Sigmoid colon (tissue), 7 donors: Measurements from ENCODE around the gene MALSU1. TPM values are rescaled to one million over a fixed set of nuclear protein-coding genes. Genes with fewer than 3 reads are reported as not detected.
A peak's percentile ranks its signal among the peaks of the same experiment; 100 is the strongest.

Experiments used
- DNase-seq: peaks from one replicate; pipeline ENCODE4 v3.0.0-alpha.2; 2019
- H3K27ac ChIP-seq, 4 donors: fragments of 200-600 bp; sonication (generic); one replicate each; pipeline ENCODE4 v1.5.1; 2016 to 2019; ENCODE audit warnings: mild to moderate bottlenecking in 1 of 4
- H3K27me3 ChIP-seq, 3 donors: fragments of 200-600 bp; sonication (generic); one replicate each; pipeline ENCODE4 v1.5.1; 2019; ENCODE audit warnings: mild to moderate bottlenecking in 1 of 3
- H3K36me3 ChIP-seq, 4 donors: fragments of 200-600 bp; sonication (generic); one replicate each; pipeline ENCODE4 v1.5.1; 2016 to 2019
- H3K4me1 ChIP-seq, 4 donors: fragments of 200-600 bp; sonication (generic); one replicate each; pipeline ENCODE4 v1.5.1; 2017 to 2019
- H3K4me3 ChIP-seq, 4 donors: fragments of 200-600 bp; sonication (generic); one replicate each; pipeline ENCODE4 v1.5.1; 2017 to 2019; ENCODE audit warnings: mild to moderate bottlenecking in 2 of 4, moderate library complexity in 1 of 4
- H3K9me3 ChIP-seq, 4 donors: fragments of 200-600 bp in 3 of 4; sonication (generic) in 3 of 4; one replicate each; pipeline versions ENCODE4 v1.5.1 to v1.6.1; 2013 to 2019
- EP300 ChIP-seq, 4 donors: sonication (generic); formaldehyde crosslinking; IDR thresholded peaks; one replicate each; pipeline ENCODE4 v1.6.1; 2017; ENCODE audit warnings: antibody characterized with exemption in 4 of 4
- POLR2A ChIP-seq, 2 donors: fragments of 450-650 bp; IDR thresholded peaks; one replicate each; pipeline ENCODE4 v1.6.1; 2016; ENCODE audit warnings: antibody characterized with exemption in 2 of 2, mild to moderate bottlenecking in 2 of 2, moderate library complexity in 2 of 2
- POLR2AphosphoS5 ChIP-seq, 4 donors: sonication (generic); formaldehyde crosslinking; IDR thresholded peaks; one replicate each; pipeline ENCODE4 v1.6.1; 2017; ENCODE audit warnings: antibody characterized with exemption in 4 of 4
- WGBS, 2 donors: extraction: QIAGEN DNeasy Blood & Tissue Kit; methylation state at CpG; one replicate each; pipeline ENCODE4 v1.1.7; 2013; 5-methylcytosine and 5-hydroxymethylcytosine counted together
- intact Hi-C: fragments of 100-400 bp; cut with DNase I; formaldehyde crosslinking; loops from one replicate; pipeline ENCODE4 v1.15.1; 2023
- polyA plus RNA-seq, 3 donors: library from polyadenylated mRNA; stranded (reverse); fragments of 200-250 nt; gene quantifications; one replicate each; pipeline ENCODE4 v1.2.3, GENCODE V29; 2013
- total RNA-seq, 4 donors: library from RNA; depleted of rRNA; stranded (reverse); fragments of >200 nt; gene quantifications; one replicate each; pipeline ENCODE4 v1.1.0, GENCODE V29; 2016
- TF ChIP-seq, protein P1 (sequence below), 4 experiments: fragments of 450-650 bp in 3 of 4; fragments of 200-600 bp in 1 of 4; IDR thresholded peaks; one replicate each; pipeline ENCODE4 v1.5.1; 2016 to 2019; ENCODE audit warnings: antibody characterized with exemption in 4 of 4, mild to moderate bottlenecking in 3 of 4, moderate library complexity in 2 of 4
- donor health status: healthy with polysubstance abuse.
- donor health status: Bipolar disorder and iron deficiency.
- donor health status: healthy.

MALSU1 gene
- total and polyA plus RNA-seq, 7 donors = 32.4 to 94.0 (median 47.4) TPM

GRCh38 chr7:23343806-23344475 is 44.8 kb downstream of the MALSU1 start:
- WGBS, 2 donors = 94 to 95% methylated on average over 9 of the region's 9 CpGs
- DNase-seq = no peak
- Histone ChIP-seq H3K4me3 (no peak overlapping the region), H3K27me3 (no peaks in the 10 kb centered on the region), H3K27ac (no peak overlapping the region), H3K9me3 (no peaks in the 10 kb centered on the region), H3K36me3 (no peaks in the 10 kb centered on the region), H3K4me1 (no peaks in the 10 kb centered on the region)
- no peak for TF ChIP-seq POLR2AphosphoS5 (IDR thresholded peaks at IDR 0.05)
- no peak for TF ChIP-seq EP300 (IDR thresholded peaks at IDR 0.05)
- no peak for TF ChIP-seq POLR2A (IDR thresholded peaks at IDR 0.05)
- TF ChIP-seq, protein P1, sequence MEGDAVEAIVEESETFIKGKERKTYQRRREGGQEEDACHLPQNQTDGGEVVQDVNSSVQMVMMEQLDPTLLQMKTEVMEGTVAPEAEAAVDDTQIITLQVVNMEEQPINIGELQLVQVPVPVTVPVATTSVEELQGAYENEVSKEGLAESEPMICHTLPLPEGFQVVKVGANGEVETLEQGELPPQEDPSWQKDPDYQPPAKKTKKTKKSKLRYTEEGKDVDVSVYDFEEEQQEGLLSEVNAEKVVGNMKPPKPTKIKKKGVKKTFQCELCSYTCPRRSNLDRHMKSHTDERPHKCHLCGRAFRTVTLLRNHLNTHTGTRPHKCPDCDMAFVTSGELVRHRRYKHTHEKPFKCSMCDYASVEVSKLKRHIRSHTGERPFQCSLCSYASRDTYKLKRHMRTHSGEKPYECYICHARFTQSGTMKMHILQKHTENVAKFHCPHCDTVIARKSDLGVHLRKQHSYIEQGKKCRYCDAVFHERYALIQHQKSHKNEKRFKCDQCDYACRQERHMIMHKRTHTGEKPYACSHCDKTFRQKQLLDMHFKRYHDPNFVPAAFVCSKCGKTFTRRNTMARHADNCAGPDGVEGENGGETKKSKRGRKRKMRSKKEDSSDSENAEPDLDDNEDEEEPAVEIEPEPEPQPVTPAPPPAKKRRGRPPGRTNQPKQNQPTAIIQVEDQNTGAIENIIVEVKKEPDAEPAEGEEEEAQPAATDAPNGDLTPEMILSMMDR (IDR thresholded peaks at IDR 0.05) = no peak
- intact Hi-C loops = no loop called here

- H3K4me1 ChIP-seq = no peaks in the 10 kb centered on the region
- H3K27me3 ChIP-seq = no peaks in the 10 kb centered on the region
- no peaks in the 10 kb centered on the region for H3K36me3 ChIP-seq
- no peak overlapping the region for H3K4me3 ChIP-seq
- WGBS, 2 donors = 20 to 55% methylated on average over 6 of the region's 6 CpGs
- intact Hi-C loops = no loop called here
- H3K9me3 ChIP-seq = no peaks in the 10 kb centered on the region
- no peak for DNase-seq
- no peak overlapping the region for H3K27ac ChIP-seq
- TF ChIP-seq POLR2AphosphoS5 (IDR thresholded peaks at IDR 0.05) (no peak), POLR2A (IDR thresholded peaks at IDR 0.05) (no peak), EP300 (IDR thresholded peaks at IDR 0.05) (no peak)
- TF ChIP-seq, protein P1 (IDR thresholded peaks at IDR 0.05) = no peak
These were observed 46.5 kb downstream of the MALSU1 start for GRCh38 chr7:23345601-23346000.

DNA sequence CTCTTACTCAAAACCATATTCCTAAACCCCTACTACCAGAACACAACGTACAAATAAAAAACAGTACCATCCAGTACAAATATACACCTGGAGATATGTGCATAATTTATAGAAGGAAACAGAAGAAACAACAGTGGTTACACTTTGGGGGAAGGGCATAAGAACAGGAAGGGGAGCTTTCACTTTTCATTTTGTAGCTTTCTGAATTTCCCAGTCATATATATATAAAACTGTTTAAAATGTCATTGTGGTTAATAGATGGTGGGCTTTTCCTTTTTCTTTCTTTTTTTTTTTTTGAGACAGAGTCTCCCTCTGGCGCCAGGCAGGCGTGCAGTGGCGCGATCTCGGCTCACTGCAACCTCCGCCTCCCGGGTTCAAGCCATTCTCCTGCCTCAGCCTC is 47.2 kb downstream of the MALSU1 start:
- DNase-seq = no peak
- Histone ChIP-seq H3K27me3 (no peaks in the 10 kb centered on the region), H3K4me3 (peak overlapping the region in 1 of 4 donors; percentile 10), H3K9me3 (no peaks in the 10 kb centered on the region), H3K27ac (no peak overlapping the region), H3K36me3 (no peaks in the 10 kb centered on the region), H3K4me1 (no peaks in the 10 kb centered on the region)
- WGBS, 2 donors = 45 to 75% methylated on average over 8 of the region's 8 CpGs
- TF ChIP-seq POLR2AphosphoS5 (IDR thresholded peaks at IDR 0.05) (no peak), EP300 (IDR thresholded peaks at IDR 0.05) (no peak), POLR2A (IDR thresholded peaks at IDR 0.05) (no peak)
- TF ChIP-seq, protein P1 (IDR thresholded peaks at IDR 0.05) = no peak
- intact Hi-C loops = no loop called here

DNA sequence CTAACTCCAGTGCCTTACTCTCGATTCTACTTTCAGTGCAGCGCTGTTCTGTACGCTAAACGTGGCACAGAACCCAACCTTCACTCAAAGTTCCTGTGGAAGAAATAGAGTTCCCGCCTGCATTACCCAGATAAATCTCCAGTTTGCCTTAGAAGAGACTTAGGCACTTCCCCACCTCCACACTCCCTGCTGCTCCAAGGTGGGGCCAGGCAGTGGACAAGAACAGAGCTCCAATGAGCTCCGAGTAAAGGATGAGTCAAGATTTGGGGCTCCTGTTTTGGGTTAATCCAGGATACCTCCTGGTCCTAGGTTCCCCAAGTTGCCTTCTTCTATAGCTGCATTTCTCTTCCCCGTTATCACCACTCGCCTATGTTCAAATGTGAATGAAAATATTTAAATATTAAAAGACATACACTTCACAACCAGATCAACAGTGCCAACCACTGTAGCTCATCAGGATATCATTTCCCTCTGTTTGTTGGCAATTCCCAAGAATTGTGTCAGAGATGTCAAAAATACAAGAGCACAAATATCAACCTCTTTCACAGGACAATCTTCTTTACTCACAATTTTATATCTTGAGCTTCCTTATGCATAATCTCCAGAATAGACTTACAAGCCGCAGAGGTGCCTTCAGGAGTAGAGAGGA is 48.0 kb downstream of the MALSU1 start:
- no peaks in the 10 kb centered on the region for H3K9me3 ChIP-seq
- intact Hi-C loops = no loop called here
- 82 to 95% methylated on average over 9 of the region's 9 CpGs for WGBS, 2 donors
- TF ChIP-seq POLR2A (IDR thresholded peaks at IDR 0.05) (no peak), EP300 (IDR thresholded peaks at IDR 0.05) (no peak), POLR2AphosphoS5 (IDR thresholded peaks at IDR 0.05) (no peak)
- TF ChIP-seq, protein P1 (IDR thresholded peaks at IDR 0.05) = no peak
- H3K27ac ChIP-seq = no peak overlapping the region
- no peak for DNase-seq
- no peaks in the 10 kb centered on the region for H3K27me3 ChIP-seq
- no peaks in the 10 kb centered on the region for H3K4me1 ChIP-seq
- H3K36me3 ChIP-seq = no peaks in the 10 kb centered on the region
- H3K4me3 ChIP-seq = no peak overlapping the region
